Skin epidermis (tissue), 12 donors: ENCODE data around the gene UPB1.

Source experiments
- H3K27ac ChIP-seq, 21 experiments: fragments of 200-600 bp; sonication (generic) in 11 of 21; one replicate each; pipeline ENCODE4 v1.5.0; 2020; ENCODE audit warnings: mild to moderate bottlenecking in 3 of 21, inconsistent platforms in 2 of 21, moderate library complexity in 2 of 21
- H3K4me3 ChIP-seq, 7 experiments: fragments of 200-600 bp; sonication (generic) in 2 of 7; one replicate each; pipeline ENCODE4 v1.5.0; 2020; ENCODE audit warnings: inconsistent platforms in 2 of 7, mild to moderate bottlenecking in 2 of 7, moderate library complexity in 1 of 7

The UPB1 gene

GRCh38 chr22:24553597-24554312 is 58.6 kb downstream of the UPB1 start:
- Histone ChIP-seq H3K27ac (peak overlapping the region in 20 of 21 experiments; percentile 87 to 98 (median 97)), H3K4me3 (peak overlapping the region; percentile 67 to 98 (median 84))

- peak within 1 kb of the TSS; percentile 86 to 99 (median 98) for H3K27ac ChIP-seq
- peak within 1 kb of the TSS; percentile 67 to 98 (median 84) for H3K4me3 ChIP-seq
Measured at GRCh38 chr22:24554313-24555164, 59.4 kb downstream of the UPB1 start, which contains the start of gene GUCD1. Gene GUCD1, minus strand, starts transcription at chr22:24555138. Its CDS starts 147 bp downstream, at chr22:24554991.

- Histone ChIP-seq H3K27ac (peak within 1 kb of the TSS; percentile 86 to 99 (median 98)), H3K4me3 (peak within 1 kb of the TSS; percentile 67 to 98 (median 84))
Measured at GRCh38 chr22:24555165-24556039, 60.3 kb downstream of the UPB1 start, which contains the start of gene SNRPD3. Gene SNRPD3, plus strand, starts transcription at chr22:24555999. Its CDS starts 1,676 bp downstream, at chr22:24557675.

GRCh38 chr22:24559471-24559870 is 64.3 kb downstream of the UPB1 start:
- Histone ChIP-seq H3K27ac (no peak overlapping the region), H3K4me3 (no peak overlapping the region)

GRCh38 chr22:24563246-24563645 is 68.1 kb downstream of the UPB1 start:
- Histone ChIP-seq H3K4me3 (no peak overlapping the region), H3K27ac (no peak overlapping the region)

GRCh38 chr22:24564376-24565058 is 69.4 kb downstream of the UPB1 start:
- no peak overlapping the region for H3K27ac ChIP-seq
- no peak overlapping the region for H3K4me3 ChIP-seq

GRCh38 chr22:24565077-24565476 is 69.9 kb downstream of the UPB1 start:
- H3K27ac ChIP-seq: no peak overlapping the region
- no peak overlapping the region for H3K4me3 ChIP-seq

GRCh38 chr22:24566899-24567511 is 71.9 kb downstream of the UPB1 start:
- H3K27ac ChIP-seq: no peak overlapping the region

GRCh38 chr22:24567668-24568067 is 72.5 kb downstream of the UPB1 start:
- no peak overlapping the region for H3K4me3 ChIP-seq
- no peak overlapping the region for H3K27ac ChIP-seq

More at GRCh38 chr22:24566899-24567511, 71.9 kb downstream of the UPB1 start:
- no peak overlapping the region for H3K4me3 ChIP-seq

GRCh38 chr22:24571266-24571665 is 76.1 kb downstream of the UPB1 start:
- no peak overlapping the region for H3K4me3 ChIP-seq
- no peak overlapping the region for H3K27ac ChIP-seq

GRCh38 chr22:24576778-24577177 is 81.6 kb downstream of the UPB1 start:
- H3K27ac ChIP-seq: peak overlapping the region in 2 of 21 experiments; percentile 19 to 30
- no peak overlapping the region for H3K4me3 ChIP-seq
